AG09319 (cell line): ENCODE measurements around the gene LMBR1L.

Source experiments
- DNase-seq: peaks from one replicate; pipeline ENCODE4 v3.0.0-alpha.2; 2010; ENCODE audit warnings: low read depth; ENCODE audit errors: extremely low read depth
- TF ChIP-seq, protein P1 (sequence below): IDR thresholded peaks from 2 replicates; pipeline ENCODE4 v1.5.1; 2011; ENCODE audit warnings: low read depth, mild to moderate bottlenecking, inconsistent platforms, low read length, moderate library complexity

LMBR1L gene, protein sequence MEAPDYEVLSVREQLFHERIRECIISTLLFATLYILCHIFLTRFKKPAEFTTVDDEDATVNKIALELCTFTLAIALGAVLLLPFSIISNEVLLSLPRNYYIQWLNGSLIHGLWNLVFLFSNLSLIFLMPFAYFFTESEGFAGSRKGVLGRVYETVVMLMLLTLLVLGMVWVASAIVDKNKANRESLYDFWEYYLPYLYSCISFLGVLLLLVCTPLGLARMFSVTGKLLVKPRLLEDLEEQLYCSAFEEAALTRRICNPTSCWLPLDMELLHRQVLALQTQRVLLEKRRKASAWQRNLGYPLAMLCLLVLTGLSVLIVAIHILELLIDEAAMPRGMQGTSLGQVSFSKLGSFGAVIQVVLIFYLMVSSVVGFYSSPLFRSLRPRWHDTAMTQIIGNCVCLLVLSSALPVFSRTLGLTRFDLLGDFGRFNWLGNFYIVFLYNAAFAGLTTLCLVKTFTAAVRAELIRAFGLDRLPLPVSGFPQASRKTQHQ

DNA sequence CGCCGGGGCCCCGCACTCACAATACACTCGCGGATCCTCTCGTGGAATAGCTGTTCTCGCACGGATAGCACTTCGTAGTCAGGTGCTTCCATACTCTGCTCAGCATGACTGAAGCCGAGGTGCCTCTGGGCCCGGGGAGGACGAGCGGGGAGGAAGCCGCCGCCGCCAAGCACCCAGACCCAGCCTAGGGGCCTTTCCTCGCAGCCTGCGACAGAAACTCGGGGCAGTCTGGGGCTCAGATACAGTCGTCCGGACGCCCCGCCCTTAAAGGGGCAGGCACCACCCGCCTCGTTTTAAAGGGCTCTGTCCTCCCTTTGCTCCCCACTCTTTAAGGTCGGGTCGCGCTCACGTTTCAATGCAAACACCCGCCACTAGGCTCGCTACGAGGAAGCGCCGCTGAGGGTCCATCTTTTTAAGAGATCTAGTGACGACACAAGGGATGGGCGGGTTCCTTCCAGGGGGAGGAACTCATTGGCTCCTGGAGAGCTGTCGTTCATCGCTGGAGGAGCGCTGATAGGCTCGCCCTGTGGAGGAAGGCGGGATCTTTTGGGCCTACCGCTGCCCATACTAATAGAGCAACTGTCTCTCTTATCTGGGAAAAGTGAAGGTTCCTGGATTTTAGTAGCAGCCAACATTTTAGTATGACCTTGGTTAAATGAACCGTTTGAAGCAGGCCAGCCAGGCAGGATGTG, at the start of gene LMBR1L:
Gene LMBR1L, minus strand, starts transcription at position 384 of the 692 bp plus-strand sequence. Its CDS starts 292 bp downstream, at position 92.
- TF ChIP-seq, protein P1, sequence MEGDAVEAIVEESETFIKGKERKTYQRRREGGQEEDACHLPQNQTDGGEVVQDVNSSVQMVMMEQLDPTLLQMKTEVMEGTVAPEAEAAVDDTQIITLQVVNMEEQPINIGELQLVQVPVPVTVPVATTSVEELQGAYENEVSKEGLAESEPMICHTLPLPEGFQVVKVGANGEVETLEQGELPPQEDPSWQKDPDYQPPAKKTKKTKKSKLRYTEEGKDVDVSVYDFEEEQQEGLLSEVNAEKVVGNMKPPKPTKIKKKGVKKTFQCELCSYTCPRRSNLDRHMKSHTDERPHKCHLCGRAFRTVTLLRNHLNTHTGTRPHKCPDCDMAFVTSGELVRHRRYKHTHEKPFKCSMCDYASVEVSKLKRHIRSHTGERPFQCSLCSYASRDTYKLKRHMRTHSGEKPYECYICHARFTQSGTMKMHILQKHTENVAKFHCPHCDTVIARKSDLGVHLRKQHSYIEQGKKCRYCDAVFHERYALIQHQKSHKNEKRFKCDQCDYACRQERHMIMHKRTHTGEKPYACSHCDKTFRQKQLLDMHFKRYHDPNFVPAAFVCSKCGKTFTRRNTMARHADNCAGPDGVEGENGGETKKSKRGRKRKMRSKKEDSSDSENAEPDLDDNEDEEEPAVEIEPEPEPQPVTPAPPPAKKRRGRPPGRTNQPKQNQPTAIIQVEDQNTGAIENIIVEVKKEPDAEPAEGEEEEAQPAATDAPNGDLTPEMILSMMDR: peak; percentile 46
- peak; percentile 95 for DNase-seq

DNA sequence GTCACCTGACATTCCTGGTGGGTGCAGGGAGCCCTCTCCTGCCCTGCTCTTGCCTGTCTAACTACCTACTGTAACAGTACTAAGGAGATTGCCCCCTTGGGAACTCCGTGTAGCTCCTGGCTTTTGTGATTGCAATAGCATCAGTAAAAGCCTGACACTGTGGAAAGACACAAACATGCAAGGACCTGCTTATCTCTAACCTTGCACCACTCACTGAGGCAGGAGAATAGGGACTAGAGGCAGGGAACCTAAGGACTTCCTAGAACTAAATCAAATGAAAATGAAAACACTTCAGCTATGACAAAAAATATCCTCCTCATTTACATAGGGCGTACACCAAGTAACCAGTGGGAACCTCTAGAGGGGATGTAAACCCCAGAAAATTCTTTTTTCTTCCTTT, 49.8 kb upstream of the LMBR1L start:
- TF ChIP-seq, protein P1: no peak
- DNase-seq: no peak

DNA sequence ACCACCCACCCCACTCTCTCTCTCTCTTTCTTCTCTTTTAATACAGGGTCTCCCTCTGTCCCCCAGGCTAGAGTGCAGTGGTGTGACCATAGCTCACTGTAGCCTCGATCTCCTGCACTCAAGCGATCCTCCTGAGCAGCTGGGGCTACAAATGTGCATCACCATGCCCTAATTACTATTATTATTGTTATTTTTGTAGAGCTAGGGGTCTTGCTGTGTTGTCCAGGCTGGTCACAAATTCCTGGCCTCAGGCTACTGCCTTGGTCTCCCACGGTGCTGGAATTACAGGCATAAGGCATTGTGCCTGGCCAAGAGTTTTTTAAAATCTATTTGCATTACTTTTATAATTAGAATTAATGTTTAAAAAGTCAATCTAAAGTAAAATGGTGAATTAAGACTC, 43.6 kb upstream of the LMBR1L start:
- no peak for DNase-seq
- TF ChIP-seq, protein P1: no peak

DNA sequence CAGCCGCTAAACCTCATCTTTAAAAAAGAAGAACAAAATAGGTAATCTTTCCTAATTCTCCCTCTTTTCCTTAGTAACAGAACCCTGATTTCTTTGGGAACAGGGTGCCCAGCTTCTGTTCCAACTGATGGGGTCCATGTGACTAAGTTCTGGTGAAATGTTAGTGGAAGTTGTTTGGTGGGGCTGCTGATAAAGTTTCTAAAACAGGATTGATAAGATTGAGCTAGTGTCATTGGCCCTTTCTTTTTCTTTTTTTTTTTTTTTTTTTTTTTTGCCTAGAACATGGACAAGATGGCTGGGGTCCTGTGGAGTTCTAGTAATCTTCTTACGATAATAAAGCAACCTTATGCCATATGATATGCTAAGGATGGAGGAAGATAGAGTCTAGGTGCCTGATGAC, 36.7 kb upstream of the LMBR1L start:
- DNase-seq: no peak
- TF ChIP-seq, protein P1: no peak

DNA sequence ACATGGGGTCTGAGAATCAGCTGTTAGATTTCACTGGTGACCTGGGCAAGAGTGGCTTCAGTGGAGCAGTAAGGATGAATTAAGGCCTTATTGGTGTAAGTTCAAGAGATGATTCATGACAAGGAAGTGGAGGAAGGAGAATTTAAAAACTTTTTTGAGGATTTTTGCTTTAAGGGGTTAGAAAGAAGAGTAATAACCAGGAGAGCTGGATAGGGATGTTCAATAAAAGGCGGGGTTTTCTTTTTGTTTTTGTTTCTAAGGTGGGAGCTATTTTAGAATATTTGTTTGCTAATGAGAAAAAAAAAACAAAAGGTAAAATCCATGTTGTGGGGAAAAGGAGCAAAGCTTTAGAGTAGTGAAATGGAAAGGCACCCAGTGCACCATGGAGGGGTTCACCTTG, 35.8 kb upstream of the LMBR1L start:
- TF ChIP-seq, protein P1: no peak
- no peak for DNase-seq

DNA sequence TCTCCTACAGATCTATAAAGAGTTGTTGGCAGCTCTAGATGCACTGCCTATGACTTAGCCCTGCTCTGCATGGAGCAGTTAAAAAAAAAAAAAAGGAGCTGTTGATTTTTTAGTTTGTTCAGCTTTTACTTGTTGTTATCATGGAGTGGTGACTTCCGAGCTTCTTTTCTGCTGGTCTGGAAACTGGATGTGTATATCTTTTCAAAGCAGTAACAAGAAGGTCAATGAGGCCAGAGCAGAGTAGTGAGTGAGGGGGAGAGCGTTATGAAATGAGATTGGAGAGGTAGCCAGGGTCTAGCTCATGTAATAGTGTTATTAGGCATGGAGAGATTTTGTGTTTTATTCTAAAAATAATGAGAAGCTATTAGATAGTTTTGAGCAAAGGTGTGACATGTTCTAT, 33.7 kb upstream of the LMBR1L start:
- TF ChIP-seq, protein P1: no peak
- DNase-seq: no peak

DNA sequence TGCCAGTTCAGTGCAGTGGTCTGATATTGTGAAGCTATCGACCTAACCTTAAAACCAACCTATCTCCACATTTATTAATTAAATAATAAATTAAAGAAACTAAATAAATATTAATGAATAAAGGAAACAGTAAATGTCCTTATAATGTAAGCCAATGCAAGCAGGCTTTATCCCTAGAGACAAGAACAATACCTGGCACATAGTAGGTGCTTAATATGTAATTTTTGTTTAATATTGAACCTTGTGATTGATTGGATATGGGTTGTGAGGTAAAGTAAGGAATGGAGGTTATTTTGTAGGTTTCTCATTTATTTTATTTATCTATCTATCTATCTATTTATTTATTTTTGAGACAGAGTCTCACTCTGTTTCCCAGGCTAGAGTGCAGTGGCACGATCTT, 28.4 kb upstream of the LMBR1L start:
- TF ChIP-seq, protein P1: no peak
- DNase-seq: no peak
